Bone marrow (tissue), 2 donors: ENCODE data around the gene CALR3.
"Not testable (repeated sequence)": the region's sequence is repeated elsewhere in the genome, so short reads cannot be mapped to it uniquely, and the experiment has no call there.

Source experiments
- DNase-seq, 2 donors: peaks; one replicate each; lab custom pipeline; 2025; lab: John Stamatoyannopoulos, UW

Gene CALR3

GRCh38 chr19:16496613-16496983, 631 bp upstream of the CALR3 start:
- no peak for DNase-seq

DNA sequence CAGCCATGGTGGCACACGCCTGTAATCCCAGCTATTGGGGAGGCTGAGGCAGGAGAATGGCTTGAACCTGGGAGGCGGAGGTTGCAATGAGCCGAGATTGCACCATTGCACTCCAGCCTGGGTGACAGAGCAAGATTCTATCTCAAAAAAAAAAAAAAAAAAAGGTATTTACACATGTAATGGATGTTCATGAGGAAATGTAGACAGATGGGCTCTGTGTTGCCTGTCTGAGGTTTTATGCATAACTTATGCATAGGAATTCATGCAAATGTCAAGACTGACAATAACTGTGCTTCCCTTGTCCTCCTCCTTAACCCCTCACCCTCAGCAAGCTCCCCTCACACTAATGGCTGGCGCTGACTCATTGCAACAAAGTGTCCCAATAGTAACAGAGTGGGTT, 9.5 kb downstream of the CALR3 start:
- not testable (repeated sequence) for DNase-seq

- DNase-seq: no peak
These were observed 13.2 kb downstream of the CALR3 start for GRCh38 chr19:16482745-16483144.

DNA sequence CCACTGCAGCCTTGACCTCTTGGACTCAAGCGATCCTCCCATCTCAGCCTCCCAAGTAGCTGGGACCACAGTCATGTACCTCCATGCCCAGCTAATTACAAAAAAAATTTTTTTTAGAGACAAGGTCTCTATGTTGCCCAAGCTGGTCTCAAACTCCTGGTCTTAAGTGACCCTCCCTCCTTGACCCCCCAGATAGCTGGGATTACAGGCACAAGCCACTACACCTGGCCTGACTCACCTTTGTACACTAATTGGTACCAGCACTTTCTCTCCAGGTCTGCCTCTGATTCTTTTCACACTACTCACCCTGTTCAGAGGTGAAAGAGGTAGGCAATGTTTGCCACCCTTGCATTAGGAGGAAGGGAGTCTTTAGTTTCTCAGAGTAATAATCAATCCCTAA, 18.7 kb downstream of the CALR3 start:
- no peak for DNase-seq

DNA sequence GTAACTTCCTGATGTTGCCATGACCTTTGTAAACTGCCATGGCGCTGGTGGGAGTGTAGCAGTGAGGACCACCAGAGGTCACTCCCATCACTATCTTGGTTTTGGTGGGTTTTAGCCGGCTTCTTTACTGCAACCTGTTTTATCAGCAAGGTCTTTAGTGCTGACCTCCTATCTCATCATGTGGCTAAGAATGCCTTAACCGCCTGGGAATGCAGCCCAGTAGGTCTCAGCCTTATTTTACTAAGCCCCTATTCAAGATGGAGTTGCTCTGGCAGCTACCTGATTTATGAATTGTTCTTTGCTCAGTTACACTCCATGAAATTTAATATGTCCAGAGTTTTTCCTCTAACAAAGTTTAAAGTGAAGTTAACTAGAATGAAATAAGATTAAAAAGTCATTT, 19.6 kb downstream of the CALR3 start:
- no peak for DNase-seq

DNA sequence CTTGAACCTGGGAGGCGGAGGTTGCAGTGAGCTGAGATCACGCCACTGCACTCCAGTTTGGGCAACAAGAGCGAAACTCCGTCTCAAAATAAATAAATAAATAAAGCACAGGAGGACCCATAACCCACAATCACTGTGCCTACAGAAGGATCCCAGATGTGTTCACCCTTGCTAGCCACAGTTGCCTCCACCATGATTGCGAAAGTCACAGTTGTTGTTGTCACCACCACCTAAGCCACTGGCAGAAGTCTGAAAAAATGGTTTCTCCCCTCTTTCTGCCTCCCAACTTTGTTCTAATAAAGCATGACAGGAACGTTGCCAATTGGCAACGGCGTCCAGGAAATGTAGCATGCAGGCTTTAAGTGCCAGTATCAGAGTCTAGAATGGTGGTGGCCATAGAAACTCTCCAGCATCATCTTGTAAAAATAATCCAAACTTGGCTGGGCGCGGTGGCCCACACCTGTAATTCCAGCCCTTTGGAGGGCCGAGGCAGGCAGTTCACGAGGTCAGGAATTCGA, 22.0 kb downstream of the CALR3 start:
- DNase-seq: no peak

DNA sequence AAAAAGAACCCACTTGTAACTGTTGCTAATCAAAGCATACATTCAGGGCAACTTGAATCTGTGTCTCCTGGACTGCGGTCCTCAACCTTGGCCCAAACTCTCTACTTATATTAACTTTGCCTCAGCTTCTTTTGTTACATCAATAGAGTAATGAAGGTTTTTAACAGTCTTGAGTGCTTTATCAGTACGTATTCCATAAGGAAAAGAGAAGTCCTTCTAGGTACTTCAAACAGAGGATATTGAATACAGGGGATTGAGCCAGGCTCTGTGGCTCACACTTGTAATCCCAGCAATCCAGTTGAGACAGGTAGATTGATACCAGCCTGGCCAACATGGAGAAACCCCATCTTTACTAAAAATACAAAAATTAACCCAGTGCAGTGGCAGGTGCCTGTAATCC, 23.0 kb downstream of the CALR3 start:
- no peak for DNase-seq

DNA sequence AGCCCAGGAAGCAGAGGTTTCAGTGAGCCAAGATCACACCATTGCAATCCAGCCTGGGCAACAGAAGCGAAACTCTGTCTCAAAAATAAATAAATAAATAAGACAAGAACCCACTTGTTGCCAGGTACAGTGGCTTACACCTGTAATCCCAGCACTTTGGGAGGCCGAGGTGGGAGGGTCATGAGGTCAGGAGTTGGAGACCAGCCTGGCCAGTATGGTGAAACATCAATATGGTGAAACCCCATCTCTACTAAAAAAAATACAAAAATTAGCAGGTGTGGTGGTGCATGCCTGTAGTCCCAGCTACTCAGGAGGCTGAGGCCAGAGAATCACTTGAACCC, 23.4 kb downstream of the CALR3 start:
- DNase-seq: not testable (repeated sequence)

GRCh38 chr19:16470911-16471811, 24.8 kb downstream of the CALR3 start:
- no peak for DNase-seq

- no peak for DNase-seq
These were observed 25.4 kb downstream of the CALR3 start for GRCh38 chr19:16470541-16470910.

DNA sequence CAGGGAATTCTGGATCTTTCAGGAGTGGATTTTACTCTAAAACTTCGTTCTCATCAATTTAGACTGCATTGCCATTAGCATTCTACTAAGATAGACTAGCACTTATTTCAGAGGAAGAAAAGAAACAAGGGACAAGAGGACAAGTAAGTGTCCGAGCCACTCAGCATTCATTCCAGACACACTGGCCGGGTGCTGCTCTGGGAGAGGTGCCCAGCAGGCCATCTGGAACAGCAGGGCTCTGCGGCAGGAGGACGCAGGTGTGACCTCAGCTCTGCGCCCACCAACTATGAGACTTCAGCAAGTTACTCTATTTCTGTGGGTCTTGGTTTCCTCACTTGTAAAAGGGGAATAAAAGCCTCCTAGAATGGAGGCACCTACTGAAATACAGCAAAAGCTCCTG, 28.4 kb downstream of the CALR3 start:
- no peak for DNase-seq

GRCh38 chr19:16466802-16467427, 29.1 kb downstream of the CALR3 start:
- DNase-seq: not testable (repeated sequence)

- no peak for DNase-seq
These were observed 30.7 kb downstream of the CALR3 start for GRCh38 chr19:16465239-16465638.

DNA sequence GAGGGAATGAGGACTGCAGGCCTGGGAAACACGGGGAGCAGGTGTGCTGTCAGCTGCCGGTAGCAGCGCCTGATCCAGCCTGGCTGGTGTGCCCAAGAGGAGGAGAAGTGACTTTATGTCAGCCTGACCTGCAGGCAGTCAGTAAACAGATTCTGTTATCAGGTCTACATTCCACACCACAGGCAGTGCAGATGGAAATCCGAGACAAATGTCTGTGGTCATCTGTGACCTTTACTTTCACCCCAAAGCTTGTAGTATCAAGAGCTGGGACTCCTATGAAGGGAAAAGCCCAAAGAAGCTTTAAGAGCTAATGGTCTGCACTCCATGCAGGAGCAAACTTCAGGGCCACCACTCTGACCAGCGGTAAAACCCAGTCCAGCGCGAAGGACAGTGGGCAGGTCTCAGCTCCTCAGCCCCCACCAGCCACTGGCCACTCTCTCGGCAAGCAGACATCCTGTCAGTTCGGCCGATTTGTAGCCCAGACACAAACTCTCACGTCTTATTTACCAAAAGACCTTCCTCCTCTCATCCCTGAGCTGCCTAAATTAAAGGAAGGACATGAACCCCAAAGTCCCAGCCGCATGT, 31.9 kb downstream of the CALR3 start:
- DNase-seq: no peak

GRCh38 chr19:16463341-16463990, 32.5 kb downstream of the CALR3 start:
- no peak for DNase-seq

DNA sequence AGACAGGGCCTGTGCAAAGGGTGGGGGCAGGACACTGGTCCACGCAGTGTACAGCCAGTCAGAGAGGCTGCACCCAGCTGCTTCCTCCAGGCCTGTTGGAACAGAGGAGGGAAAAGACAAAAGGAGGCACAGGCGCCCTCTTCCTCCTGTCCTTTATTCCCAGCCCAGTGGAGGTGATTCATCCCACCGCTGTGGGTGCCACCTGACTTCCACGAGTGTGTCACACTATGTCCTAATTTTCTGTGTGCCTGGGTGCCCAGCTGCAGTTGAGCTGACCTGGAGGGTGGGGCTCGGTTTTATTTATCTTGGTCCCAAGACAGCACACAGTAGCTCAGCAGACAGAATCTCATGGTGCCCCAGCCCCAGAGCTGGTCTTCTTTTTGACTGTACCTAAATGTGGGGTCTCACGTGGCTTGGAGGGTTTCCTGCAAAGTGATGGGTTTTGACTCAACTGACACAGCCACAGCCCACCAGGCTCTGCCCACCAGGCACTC, 33.2 kb downstream of the CALR3 start:
- DNase-seq: no peak

DNA sequence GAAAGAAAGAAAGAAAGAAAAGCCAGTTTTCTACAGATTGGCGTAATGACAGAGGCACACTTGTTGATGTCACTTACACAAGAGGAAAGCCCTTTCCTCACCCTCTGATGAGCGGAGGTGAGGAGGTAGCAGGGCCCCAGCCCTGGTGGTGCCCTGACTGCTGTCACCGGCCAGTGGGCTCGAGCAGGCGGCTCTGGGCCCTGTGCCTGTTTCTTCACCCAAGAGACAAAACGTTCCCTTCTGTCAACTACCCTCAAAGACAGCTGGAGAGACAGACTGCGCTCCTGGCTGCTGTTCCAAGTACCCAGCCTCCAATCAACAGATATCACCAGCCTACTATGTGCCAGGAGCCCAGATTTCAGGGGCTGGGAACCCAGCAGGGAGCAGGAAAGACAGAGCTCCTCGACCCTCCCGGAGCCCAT, 34.3 kb downstream of the CALR3 start:
- DNase-seq: no peak

GRCh38 chr19:16460454-16460853, 35.5 kb downstream of the CALR3 start:
- no peak for DNase-seq

DNA sequence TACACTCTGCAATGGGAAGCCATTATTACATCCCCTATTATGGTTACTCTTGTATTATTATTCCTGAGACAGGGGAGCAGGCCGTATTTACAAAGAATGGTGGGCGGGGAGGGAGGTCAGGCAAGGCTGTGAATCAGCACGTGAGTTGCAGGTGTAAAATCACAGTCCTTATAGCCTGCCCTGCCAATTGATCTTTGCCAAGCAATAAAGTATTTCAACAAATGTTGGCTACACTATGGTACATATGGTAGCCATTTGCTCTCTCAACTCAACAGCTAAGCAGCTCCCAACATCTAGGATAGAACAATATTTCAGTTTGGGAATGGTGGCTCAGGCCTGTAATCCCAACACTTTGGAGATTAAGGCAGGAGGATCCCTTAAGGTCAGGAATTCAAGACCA, 36.3 kb downstream of the CALR3 start:
- DNase-seq: no peak

DNA sequence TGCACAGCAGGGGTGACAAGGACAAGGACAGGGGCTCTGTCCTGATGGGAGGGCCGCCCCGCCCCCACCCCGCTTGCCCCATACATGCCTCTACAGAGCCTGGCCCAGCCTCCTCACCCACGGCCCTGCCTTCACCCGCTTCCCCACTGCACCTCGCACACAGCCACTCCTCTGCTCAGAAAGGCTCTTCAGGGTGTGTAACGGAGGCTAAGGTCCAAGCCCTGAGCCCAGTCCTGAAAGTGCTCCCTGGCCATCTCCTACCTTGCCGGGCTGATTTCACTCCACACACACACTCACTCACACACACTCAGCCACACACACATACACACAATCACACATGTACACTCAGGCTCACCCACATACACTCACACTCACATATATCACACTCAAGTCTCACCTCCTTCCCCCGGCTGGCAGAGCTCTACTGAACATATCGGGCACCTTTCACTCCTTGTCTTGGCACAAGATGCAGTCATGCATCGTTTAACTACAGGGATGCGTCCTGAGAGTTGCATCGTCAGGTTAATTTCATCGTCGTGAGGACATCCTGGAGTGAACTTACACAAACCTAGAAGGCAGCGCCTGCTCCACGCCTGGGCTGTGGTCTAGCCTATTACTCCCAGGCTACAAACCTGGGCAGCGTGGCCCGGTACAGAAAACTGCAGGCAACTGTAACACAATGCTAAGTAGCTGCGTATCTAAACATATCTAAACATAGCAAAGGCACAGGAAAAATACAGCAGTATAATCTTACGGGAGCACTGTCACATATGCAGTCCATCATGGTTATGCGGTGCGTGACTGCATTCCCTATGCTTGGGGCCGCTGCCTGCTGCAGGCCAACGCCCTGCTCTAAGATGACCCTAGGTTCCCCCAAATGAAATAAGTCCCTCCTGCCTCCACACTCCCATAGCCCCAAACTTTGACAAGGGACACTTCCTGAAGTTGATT, 37.3 kb downstream of the CALR3 start:
- no peak for DNase-seq

DNA sequence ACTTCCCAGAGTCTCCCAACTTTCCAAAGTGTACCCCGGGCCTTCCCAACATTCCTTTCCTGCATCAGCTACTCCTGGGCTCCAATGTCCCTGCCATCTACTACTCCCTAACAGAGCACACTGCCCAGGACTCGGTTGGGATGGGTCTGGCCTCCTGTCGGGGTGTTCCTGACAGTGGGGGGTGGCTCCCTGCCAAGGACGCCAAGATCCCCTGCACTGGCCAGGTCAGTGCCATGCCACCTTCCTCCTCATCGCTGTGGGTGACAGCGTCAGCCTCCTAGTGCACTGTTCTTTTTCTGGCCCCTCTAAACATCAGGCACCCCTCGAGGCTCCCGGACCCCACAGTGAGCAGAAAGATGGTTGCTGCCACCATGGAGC, 38.0 kb downstream of the CALR3 start:
- DNase-seq: no peak
